Measurements from ENCODE around the gene YARS2.

YARS2 gene

GRCh38 chr12:32718926-32719325, 36.8 kb downstream of the YARS2 start:
- H3K4me3 ChIP-seq (ENCODE audit: control insufficient read depth, low read depth, low read length): no peak overlapping the region
- TF ChIP-seq CTCF (IDR thresholded peaks at IDR 0.05; ENCODE audit: control insufficient read depth, insufficient read depth, low read depth, low read length, missing control alignments): no peak
- DNase-seq (ENCODE audit: low read depth): no peak

GRCh38 chr12:32714772-32715171, 40.9 kb downstream of the YARS2 start:
- no peak for TF ChIP-seq CTCF (IDR thresholded peaks at IDR 0.05; ENCODE audit: control insufficient read depth, insufficient read depth, low read depth, low read length, missing control alignments)
- H3K4me3 ChIP-seq (ENCODE audit: control insufficient read depth, low read depth, low read length): no peak overlapping the region
- no peak for DNase-seq (ENCODE audit: low read depth)

GRCh38 chr12:32708926-32709325, 46.8 kb downstream of the YARS2 start:
- DNase-seq (ENCODE audit: low read depth): no peak
- TF ChIP-seq CTCF (IDR thresholded peaks at IDR 0.05; ENCODE audit: control insufficient read depth, insufficient read depth, low read depth, low read length, missing control alignments): no peak
- no peak overlapping the region for H3K4me3 ChIP-seq (ENCODE audit: control insufficient read depth, low read depth, low read length)

- no peak for TF ChIP-seq CTCF (IDR thresholded peaks at IDR 0.05; ENCODE audit: control insufficient read depth, insufficient read depth, low read depth, low read length, missing control alignments)
- H3K4me3 ChIP-seq (ENCODE audit: control insufficient read depth, low read depth, low read length): no peak overlapping the region
- DNase-seq (ENCODE audit: low read depth): no peak
Measured at GRCh38 chr12:32706335-32707024, 49.2 kb downstream of the YARS2 start.

GRCh38 chr12:32705783-32706182, 49.9 kb downstream of the YARS2 start:
- no peak overlapping the region for H3K4me3 ChIP-seq (ENCODE audit: control insufficient read depth, low read depth, low read length)
- no peak for TF ChIP-seq CTCF (IDR thresholded peaks at IDR 0.05; ENCODE audit: control insufficient read depth, insufficient read depth, low read depth, low read length, missing control alignments)
- no peak for DNase-seq (ENCODE audit: low read depth)

- DNase-seq (ENCODE audit: low read depth): no peak
- no peak overlapping the region for H3K4me3 ChIP-seq (ENCODE audit: control insufficient read depth, low read depth, low read length)
- no peak for TF ChIP-seq CTCF (IDR thresholded peaks at IDR 0.05; ENCODE audit: control insufficient read depth, insufficient read depth, low read depth, low read length, missing control alignments)
Measured at GRCh38 chr12:32702946-32703345, 52.8 kb downstream of the YARS2 start.
